ENCODE data around the gene OLFML3. TPM values are rescaled to one million over a fixed set of nuclear protein-coding genes. Genes with fewer than 3 reads are reported as not detected.

The OLFML3 gene
- total RNA-seq, 1 donor from 2014 or later = 44.3 TPM

DNA sequence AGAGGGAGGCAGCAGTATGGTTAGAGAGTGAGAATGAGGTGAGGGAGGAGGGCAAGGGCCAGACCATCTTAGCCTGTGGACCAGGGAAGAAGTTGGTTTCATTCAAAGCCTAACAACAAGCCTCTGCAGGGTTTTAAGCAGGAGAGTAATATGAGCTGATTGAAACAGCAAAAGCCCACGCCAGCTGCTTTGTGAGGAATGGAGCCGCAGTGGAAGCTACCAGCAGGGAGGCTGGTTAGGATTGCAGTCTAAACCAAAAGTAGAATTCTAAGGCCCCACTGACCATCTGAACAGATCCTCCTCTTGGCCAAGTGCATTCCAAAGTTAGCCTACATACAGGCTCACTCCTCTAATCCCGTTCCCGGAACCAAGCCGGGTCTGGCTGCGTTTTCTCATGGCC is 44.8 kb downstream of the OLFML3 start:
- no peak for DNase-seq (ENCODE audit: low spot score)

DNA sequence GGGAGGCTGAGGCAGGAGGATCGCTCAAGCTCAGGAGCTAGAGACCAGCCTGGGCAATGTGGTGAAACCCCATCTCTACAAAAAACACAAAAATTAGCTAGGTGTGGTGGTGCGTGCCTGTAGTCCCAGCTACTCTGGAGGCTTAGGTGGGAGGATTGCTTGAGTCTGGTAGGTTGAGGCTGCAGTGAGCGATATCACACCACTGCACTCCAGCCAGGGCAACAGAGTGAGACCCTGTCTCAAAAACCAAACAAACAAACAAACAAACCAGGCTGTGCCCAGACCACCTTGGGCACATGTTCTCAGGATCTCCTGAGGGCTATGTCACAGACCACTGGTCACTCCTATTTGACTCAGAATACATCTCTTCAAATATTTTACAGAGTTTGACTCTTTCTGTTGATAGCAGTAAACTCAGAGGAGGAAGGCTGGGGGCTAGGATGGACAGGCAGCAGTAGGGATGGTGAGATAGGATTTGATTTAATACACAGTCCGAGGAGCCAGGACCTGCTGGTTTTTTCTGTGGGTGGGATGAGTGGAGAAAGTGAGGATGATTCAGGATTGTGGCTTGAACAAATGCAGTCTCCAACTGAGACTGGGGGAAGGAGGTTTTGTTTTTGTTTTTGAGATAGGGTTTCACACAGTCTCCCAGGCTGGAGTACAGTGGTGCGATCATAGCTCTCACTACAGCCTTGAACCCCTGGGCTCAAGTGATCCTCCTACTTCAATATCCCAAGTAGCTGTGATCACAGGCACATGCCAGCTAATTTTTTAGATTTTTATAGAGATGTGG is 46.5 kb downstream of the OLFML3 start:
- no peak for DNase-seq (ENCODE audit: low spot score)

DNA sequence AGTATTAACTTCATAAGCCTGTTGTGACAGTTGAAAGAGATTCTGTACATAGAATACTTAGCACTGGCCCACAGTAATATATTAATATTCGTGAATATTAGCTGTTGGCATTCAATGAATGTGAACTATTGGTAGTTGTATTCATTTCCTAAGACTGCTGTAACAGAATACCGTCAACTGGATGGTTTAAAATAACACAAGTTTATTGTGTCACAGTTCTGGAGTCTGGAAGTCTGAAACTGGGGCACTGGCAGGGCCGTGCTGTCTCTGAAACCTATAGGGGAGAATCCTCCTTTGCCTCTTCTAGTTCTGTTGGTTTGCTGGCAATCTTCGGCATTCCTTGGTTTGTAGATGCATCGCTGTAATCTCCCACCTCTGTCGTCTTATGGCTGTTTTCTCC is 47.5 kb downstream of the OLFML3 start:
- no peak for DNase-seq (ENCODE audit: low spot score)

Other genes with a start within 250 kb of the OLFML3 start
- 14.7 TPM for gene PHTF1, start 220.0 kb upstream of the OLFML3 start, total RNA-seq
- gene RSBN1, start 167.0 kb upstream of the OLFML3 start, total RNA-seq = 14.5 TPM
- 3.7 TPM for gene PTPN22, start 107.8 kb upstream of the OLFML3 start, total RNA-seq
- gene BCL2L15, start 91.9 kb upstream of the OLFML3 start, total RNA-seq = 0.87 TPM
- 8.5 TPM for gene AP4B1, start 74.7 kb upstream of the OLFML3 start, total RNA-seq
- 5.8 TPM for gene DCLRE1B, start 74.1 kb upstream of the OLFML3 start, total RNA-seq
- gene HIPK1, start 50.1 kb upstream of the OLFML3 start, total RNA-seq = 78.9 TPM
- gene SYT6, start 174.4 kb downstream of the OLFML3 start, total RNA-seq = not detected